NCI-H526 treated with DMSO at 0.1 percent for 48 hours (cell line): ENCODE measurements around the gene ZBTB49.
"Not testable (repeated sequence)": the region's sequence is repeated elsewhere in the genome, so short reads cannot be mapped to it uniquely, and the experiment has no call there.

Experiments
- DNase-seq: peaks from one replicate; lab custom pipeline; 2025; lab: John Stamatoyannopoulos, UW

Gene ZBTB49

GRCh38 chr4:4289941-4290850 is at the start of gene ZBTB49, which contains the start of gene LYAR:
ZBTB49 (plus strand) TSS chr4:4290251; CDS start chr4:4299946, 9,695 bp downstream.
LYAR (minus strand) TSS chr4:4290154; CDS start chr4:4283742, 6,412 bp downstream.
- DNase-seq, result peak; percentile 44

- no peak for DNase-seq
Observed at GRCh38 chr4:4245172-4245571, 44.9 kb upstream of the ZBTB49 start.

- no peak for DNase-seq
Observed at GRCh38 chr4:4247696-4248028, 42.4 kb upstream of the ZBTB49 start.

- peak; percentile 85 for DNase-seq
Observed at GRCh38 chr4:4248029-4248884, 41.8 kb upstream of the ZBTB49 start, which contains the start of gene TMEM128. TMEM128 (minus strand) TSS chr4:4248223; CDS start chr4:4248202, 21 bp downstream.

- no peak for DNase-seq
Observed at GRCh38 chr4:4248885-4249203, 41.2 kb upstream of the ZBTB49 start.

GRCh38 chr4:4249342-4249741 is 40.7 kb upstream of the ZBTB49 start:
- not testable (repeated sequence) for DNase-seq

- no peak for DNase-seq
Observed at GRCh38 chr4:4249866-4250265, 40.2 kb upstream of the ZBTB49 start.

- no peak for DNase-seq
Observed at GRCh38 chr4:4254199-4254598, 35.9 kb upstream of the ZBTB49 start.

GRCh38 chr4:4254666-4255065 is 35.4 kb upstream of the ZBTB49 start:
- no peak for DNase-seq

GRCh38 chr4:4256799-4257198 is 33.3 kb upstream of the ZBTB49 start:
- DNase-seq, result no peak

- not testable (repeated sequence) for DNase-seq
Observed at GRCh38 chr4:4257705-4258104, 32.3 kb upstream of the ZBTB49 start.

- DNase-seq, result no peak
Observed at GRCh38 chr4:4259484-4260100, 30.5 kb upstream of the ZBTB49 start.

- peak; percentile 4 for DNase-seq
Observed at GRCh38 chr4:4260185-4260751, 29.8 kb upstream of the ZBTB49 start.

- no peak for DNase-seq
Observed at GRCh38 chr4:4267981-4268380, 22.1 kb upstream of the ZBTB49 start.

- no peak for DNase-seq
Observed at GRCh38 chr4:4268776-4269175, 21.3 kb upstream of the ZBTB49 start.

GRCh38 chr4:4269331-4269731 is 20.7 kb upstream of the ZBTB49 start:
- DNase-seq, result no peak

- DNase-seq, result no peak
Observed at GRCh38 chr4:4269856-4270255, 20.2 kb upstream of the ZBTB49 start.

GRCh38 chr4:4270529-4270928 is 19.5 kb upstream of the ZBTB49 start:
- DNase-seq, result no peak

- no peak for DNase-seq
Observed at GRCh38 chr4:4271912-4272311, 18.1 kb upstream of the ZBTB49 start.

- no peak for DNase-seq
Observed at GRCh38 chr4:4274226-4274625, 15.8 kb upstream of the ZBTB49 start.

GRCh38 chr4:4277531-4277930 is 12.5 kb upstream of the ZBTB49 start:
- DNase-seq, result no peak

GRCh38 chr4:4281787-4282186 is 8.3 kb upstream of the ZBTB49 start:
- no peak for DNase-seq
